GM18519 (cell line): ENCODE results near the gene AARS1.
A peak's percentile ranks its signal among the peaks of the same experiment; 100 is the strongest.
"Not testable (repeated sequence)": the region's sequence is repeated elsewhere in the genome, so short reads cannot be mapped to it uniquely, and the experiment has no call there.

Experiments used
- ATAC-seq: cut with Tn5 transposase; IDR thresholded peaks from one replicate; pipeline ENCODE4 v1.9.1; 2021; ENCODE audit warnings: mild to moderate bottlenecking, moderate library complexity; ENCODE audit not compliant: unreplicated experiment, low FRiP score

AARS1 gene

DNA sequence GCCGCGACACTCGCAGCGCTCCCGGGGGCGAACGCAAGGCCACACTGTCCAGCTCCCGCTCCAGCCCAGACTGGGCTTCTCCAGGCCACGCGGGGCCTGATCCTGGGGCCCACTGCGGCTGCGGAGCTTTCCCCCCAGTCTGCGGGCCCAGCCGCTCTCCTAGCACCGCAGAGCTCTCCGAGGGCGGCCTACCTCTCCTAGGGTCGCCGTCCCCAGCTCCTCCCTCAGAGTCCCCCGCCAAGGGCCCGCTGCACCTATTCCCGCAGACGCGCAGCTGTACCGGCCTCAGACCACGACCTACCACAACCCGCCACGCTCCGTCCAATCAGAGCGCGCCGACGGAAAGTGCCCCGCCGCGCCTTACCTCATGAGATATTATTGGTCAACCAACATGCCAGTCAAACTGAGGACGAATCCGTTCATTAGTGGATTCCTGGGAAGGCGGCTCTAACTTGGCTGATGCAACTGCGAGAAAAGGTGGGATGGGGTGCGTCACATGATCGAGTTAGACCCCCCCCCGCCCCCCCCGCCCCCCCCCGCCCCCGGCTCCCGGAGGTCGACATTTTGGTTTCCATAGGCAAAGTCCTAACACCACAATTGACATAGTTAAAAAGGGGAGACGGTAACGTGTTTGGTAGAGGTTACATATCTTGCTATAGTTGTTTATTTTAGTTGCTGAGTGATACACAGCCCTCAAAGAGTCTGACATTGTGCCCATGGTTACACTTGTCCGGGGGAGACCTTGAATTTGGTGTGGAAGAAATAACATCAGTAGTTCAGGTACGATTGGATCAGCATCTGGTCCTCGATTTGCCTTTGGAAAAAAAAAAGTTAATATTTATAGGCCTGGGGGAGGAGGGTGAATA lies at the start of gene AARS1:
Gene AARS1 (minus strand): TSS at position 278 of the 866 bp plus-strand sequence. CDS start 6,743 bp downstream, outside the sequence.
- peak; percentile 97 for ATAC-seq

DNA sequence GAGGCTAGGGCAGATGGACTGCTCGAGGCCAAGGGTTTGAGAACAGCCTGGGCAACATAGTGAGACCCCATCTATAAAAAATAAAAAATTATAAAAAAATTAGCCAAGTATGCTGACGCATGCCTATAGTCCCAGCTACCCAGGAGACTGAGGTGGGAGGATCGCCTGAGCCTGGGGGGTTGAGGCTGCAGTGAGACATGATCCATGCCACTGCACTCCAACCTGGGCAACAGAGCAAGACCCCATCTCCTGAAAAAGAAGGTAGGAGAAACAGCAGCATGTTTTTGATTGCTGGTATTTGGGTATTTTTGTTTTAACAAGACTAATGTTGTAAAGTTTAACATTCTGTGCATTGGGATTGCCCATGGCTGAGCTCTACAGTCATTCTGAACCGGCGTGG lies 48.5 kb upstream of the AARS1 start:
- no peak for ATAC-seq

DNA sequence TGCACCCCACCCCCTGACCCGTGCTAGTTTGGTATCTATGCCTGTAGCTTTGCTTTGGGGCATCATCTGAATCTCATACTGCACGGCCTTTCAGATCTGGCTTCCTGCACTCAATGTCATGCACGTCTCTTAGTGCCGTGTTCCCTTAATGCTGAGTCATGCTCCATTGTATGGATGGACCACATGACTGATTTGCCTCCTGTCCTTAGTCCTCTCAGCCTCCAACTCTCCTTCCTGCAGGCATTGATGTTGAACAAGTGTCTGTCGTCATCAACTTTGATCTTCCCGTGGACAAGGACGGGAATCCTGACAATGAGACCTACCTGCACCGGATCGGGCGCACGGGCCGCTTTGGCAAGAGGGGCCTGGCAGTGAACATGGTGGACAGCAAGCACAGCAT lies 43.4 kb upstream of the AARS1 start:
- not testable (repeated sequence) for ATAC-seq

DNA sequence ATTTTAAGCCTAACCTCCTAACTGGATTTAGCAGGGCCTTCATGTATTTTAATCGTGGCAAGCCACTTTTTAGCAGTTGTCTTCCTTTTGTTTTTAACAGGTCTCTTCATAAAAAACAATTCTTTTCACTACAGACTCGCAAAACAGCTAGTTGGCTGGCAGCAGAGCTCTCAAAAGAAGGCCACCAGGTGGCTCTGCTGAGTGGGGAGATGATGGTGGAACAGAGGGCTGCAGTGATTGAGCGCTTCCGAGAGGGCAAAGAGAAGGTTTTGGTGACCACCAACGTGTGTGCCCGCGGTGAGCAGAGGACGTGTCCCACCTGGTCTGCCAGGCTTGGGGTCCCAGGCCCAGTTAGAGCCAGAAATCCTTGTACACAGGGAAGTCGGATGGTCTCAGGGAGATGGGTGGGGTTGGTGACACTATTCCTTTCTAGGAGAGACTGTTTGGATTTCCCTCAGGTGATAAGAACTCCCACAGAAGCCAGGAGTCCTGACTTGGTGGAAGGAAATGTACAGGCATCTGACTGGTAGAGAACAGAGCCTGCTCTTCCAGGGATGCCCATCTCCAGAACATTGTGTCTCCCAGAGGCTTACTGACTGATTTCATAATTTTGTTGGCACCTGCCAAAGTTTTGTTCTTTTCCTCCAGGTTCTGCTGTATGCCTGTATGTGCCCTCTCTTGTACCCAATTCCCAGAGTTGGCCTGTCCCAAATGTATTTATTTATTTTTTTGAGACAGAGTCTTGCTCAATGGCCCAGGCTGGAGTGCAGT lies 42.5 kb upstream of the AARS1 start:
- no peak for ATAC-seq

- no peak for ATAC-seq
These were observed 41.8 kb upstream of the AARS1 start for GRCh38 chr16:70331091-70331490.

DNA sequence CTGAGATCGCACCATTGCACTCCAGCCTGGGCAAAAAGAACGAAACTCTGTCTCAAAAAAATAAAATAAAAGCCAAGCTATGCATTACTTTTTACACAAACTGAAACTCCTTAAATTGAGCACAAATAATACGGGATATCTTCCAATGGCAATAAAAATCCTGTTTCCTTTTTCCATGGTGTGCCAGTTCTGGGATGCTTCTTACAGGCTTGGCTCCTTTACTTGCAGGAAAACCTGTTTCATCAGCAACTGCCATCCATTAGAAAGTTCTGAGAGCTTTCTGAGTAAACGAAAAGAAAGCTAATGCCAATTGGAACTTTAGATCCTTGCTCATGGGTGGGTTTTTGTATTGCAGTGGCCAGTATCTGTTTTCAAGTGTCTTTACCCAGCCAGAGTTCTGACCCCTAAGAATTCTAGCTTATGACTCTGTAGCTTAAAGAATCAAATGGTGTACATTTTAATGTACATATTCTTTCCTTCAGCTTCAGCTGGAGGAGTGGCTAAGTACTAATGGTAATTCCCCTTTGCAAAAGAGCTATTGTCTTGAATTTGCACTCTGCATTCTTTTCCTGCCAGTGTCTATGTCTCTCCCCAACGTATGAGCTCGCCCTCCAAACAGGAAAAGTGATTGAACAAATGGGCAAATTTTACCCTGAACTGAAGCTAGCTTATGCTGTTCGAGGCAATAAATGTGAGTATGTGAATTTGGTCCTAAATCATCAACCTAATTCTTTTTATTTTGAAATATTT lies 35.9 kb upstream of the AARS1 start:
- ATAC-seq: no peak

- no peak for ATAC-seq
These were observed 30.8 kb upstream of the AARS1 start for GRCh38 chr16:70320121-70320520.

- not testable (repeated sequence) for ATAC-seq
These were observed 18.4 kb upstream of the AARS1 start for GRCh38 chr16:70307726-70308125.

GRCh38 chr16:70306880-70307279 lies 17.6 kb upstream of the AARS1 start:
- ATAC-seq: no peak

DNA sequence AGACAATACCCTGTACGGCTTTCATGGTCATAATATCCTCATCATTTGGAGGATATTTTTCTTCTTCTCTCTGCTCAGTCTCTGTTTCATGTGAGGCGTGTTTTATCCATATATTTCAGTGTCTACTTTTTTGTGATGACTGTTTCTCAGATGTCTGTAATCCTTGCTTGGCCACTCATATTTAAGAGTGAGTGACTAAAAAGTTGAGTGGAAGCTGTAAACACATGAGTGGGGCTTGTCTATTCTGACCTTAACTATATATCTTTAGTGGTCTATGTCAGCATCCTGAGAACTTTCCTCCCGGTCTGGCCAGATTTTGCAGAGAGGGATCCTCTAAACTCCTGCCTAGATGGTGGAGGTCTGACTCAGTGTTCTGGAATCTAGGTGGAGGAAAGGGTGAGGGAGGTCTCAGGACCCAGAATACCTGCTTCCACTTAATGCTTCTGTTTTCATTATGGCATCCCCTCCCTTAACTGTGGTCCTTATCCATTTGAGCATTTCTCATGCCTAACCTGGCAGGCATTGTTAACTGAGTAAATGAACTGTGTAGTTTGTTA lies 15.7 kb upstream of the AARS1 start:
- ATAC-seq: no peak

DNA sequence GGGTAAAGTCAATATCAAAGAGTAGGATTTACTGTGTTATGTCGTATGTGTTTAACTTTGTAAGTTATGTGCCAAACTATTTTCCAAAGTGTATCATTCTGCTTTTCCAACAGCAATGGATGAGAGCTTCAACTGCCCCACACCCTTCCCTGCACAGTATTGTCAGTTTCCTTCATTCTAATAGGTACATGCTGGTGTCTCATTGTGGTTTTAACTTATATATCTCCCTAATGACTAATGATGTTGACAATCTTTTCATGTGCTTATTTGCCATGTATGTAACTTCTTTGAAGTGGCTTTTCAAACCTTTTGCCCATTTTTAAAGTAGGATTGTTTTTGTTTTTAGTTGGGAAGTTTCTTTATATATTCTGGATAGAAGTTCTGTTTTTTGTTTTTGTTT lies 13.4 kb upstream of the AARS1 start:
- ATAC-seq: no peak

GRCh38 chr16:70301121-70301520 lies 11.8 kb upstream of the AARS1 start:
- no peak for ATAC-seq

- no peak for ATAC-seq
These were observed 10.0 kb upstream of the AARS1 start, which contains the start of gene DDX19B for GRCh38 chr16:70298988-70299938. Gene DDX19B (plus strand): TSS chr16:70299186. CDS start chr16:70299298, 112 bp downstream.

DNA sequence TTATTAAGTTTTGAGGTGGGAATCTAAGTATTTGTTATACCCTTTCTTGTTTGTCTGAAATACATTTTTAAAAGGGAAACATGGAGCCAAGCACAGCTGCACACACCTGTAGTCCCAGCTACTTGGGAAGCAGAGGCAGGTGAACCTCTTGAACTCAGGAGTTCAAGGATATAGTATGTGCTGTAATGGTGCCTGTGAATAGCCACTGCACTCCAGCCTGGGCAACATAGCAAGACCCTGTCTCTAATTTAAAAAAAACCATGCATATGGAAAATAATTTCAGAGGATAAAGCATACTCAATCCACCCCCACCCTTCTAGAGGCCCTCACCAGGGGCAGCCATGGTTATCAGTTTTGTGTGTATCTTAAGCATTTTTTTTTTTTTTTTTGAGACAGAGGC lies 6.3 kb upstream of the AARS1 start:
- ATAC-seq: no peak

GRCh38 chr16:70294385-70295025 lies 5.2 kb upstream of the AARS1 start:
- ATAC-seq: no peak

DNA sequence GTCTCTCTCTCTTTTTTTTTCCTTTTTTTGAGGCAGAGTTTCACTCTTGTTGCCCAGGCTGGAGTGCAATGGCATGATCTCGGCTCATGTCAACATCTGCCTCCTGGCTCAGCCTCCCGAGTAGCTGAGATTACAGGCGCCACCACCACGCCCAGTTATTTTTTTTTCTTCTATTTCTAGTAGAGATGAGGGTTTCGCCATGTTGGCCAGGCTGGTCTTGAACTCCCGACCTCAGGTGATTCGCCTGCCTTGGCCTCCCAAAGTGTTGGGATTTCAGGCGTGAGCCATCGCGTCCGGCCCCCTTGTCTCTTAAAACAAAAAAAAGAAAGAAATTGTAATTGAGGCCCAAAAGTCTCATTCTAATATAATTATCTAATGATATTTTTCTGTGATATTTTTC lies 2.8 kb upstream of the AARS1 start:
- not testable (repeated sequence) for ATAC-seq

GRCh38 chr16:70290949-70291519 lies 1.7 kb upstream of the AARS1 start:
- no peak for ATAC-seq

- not testable (repeated sequence) for ATAC-seq
These were observed 1.9 kb downstream of the AARS1 start for GRCh38 chr16:70287304-70287971.
